Stimulated activated CD4-positive, alpha-beta T cell treated with anti-CD3 and anti-CD28 coated beads, TNF-alpha, amount 100 ng/mL, for 48 hours (primary cell): ENCODE data around the gene UNKL.

Experiments used
- DNase-seq, 3 donors: peaks; one replicate each; pipeline ENCODE4 v3.0.0-alpha.2; 2020; ENCODE audit warnings: low read depth in 3 of 3

UNKL gene

GRCh38 chr16:1375741-1376410, 38.6 kb downstream of the UNKL start:
- DNase-seq, result no peak

DNA sequence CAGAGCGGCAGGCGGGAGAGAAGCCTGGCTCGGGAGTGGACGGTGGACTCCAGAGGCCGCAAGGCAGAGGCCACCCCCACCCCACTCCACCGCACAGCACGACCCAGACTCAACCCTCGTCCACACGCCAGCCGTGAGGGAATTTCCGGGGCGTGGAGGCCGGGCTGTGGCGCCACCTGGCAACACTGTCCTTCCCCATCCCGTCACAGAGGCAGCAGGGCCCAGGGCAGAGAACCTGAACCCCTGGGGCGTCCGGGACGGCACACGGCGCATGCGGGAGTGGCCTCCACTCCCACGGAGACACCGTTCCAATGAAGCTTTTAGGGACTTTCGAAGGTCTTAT, 39.2 kb downstream of the UNKL start:
- no peak for DNase-seq

- no peak for DNase-seq
These were observed 39.8 kb downstream of the UNKL start for GRCh38 chr16:1374418-1375297.

GRCh38 chr16:1372292-1372950, 42.1 kb downstream of the UNKL start:
- DNase-seq, result no peak

DNA sequence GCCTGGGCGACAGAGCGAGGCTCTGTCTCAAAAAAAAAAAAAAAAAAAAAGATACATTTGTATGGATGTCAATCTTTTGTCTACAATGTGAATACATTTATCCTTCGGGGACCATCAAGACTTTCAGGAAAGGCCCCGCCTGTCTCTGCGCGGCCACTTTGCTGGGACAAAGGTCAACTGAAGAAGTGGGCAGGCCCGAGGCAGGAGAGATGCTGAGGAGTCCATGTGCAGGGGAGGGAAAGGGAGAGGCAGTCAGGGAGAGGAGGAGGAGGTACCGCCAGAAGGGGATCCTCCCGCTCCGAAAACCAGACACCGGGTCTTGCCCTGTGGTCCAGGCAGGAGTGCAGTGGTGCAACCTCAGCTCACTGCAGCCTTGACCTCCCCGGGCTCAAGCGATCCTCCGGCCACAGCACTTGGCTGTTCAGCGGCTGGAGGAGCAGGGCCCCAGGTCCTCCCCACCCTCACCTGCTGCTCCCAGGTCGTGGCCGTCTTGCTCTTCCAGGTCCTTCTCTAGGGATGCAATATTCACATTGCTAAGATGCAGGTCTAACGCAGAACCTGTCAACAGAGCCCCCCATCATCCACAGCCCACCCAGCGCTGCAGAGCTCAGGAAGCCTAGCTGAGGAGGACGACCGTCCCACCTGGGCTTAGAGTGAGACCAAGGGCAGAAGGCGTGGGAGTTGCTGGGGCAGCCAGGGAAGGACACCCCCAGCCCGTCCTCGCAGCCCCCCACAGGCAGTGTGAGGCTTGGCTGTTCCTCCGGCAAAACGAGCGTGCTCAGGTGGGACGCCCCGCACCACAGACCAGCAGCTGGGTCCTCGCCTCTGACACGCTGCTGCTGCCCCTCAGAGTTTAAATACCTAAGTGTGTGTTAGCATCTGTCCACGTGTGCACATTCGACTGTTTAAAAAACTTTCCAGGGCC, 43.2 kb downstream of the UNKL start:
- DNase-seq, result no peak

- no peak for DNase-seq
These were observed 46.9 kb downstream of the UNKL start for GRCh38 chr16:1367486-1368174.

DNA sequence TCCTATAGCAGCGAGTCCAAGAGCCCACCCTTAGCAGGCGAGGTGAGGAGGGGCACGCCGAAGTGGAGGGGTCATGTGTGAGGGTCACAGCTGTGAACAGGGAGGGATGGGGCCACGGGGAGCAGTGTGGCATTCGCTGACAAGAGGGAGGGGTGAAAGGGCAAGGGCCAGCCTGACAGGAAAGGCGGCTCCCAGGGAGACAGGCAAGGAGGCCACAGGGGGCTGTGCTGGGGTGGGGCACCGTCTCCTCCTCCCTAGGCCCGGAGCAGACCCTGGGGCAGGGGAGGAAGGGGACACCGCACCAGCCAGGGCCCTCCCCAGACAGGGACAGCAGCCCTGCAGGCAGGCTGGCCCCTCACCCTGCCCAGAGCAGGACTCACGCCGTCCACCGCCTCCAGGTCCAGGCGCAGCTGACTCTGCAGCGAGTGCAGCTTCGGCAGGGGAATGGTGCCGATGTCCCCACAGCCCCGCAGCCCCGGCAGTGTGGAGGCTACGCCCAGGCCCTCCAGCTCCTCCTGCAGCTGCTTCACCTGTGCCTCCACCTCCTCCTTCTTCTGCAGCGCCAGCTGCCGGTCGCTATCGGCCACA, 47.7 kb downstream of the UNKL start:
- DNase-seq, result no peak

DNA sequence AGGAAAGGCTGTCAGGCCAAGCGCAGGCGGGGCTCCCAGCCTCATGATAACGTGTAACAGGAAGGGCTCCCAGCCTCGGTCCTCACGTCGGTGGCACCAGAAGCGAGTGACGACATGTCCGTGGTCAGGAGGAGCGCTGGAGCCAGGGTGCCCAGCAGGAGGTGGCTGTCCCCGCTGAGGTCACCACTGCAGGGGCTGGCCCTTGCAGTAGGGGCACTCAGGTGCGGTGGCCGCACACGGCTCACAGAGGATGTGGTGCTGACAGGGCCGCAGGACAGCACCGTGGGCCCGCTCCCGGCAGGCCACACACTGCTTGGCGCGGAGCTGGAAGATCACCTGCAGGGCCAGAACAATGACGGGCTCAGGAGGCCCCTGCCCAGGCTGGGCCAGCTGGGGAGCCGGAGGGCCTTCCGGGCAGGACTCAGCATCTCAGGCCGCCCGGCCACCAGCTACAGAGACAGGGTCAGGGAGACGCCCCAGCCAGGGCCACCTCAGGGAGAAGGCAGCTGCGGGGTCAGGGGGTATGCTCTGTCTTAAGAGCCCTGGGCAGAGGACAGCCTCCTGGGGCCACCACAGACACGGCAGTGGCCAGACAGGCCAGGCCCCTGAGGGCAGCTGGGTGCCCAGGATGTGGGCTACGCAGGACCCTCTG, 48.3 kb downstream of the UNKL start:
- DNase-seq, result no peak

DNA sequence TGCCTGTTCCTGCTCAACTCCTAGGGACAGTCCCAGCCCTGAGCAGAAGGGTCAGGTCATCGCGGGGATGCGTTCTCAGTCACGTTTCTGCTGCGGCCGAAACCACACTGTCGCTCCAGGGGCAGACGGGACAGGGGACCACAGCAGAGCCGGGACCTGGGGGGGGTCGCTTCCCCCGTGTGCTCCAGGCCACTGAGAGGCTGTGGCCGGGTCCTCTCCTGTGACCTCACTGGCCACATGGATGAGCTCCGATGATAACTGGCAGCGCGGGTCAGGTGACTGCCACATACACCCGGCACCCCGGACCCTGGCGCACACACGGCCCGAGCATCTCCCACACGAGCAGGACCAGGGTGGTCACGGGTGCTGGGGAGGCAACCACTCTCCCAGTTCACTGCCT, 50.0 kb downstream of the UNKL start:
- no peak for DNase-seq

DNA sequence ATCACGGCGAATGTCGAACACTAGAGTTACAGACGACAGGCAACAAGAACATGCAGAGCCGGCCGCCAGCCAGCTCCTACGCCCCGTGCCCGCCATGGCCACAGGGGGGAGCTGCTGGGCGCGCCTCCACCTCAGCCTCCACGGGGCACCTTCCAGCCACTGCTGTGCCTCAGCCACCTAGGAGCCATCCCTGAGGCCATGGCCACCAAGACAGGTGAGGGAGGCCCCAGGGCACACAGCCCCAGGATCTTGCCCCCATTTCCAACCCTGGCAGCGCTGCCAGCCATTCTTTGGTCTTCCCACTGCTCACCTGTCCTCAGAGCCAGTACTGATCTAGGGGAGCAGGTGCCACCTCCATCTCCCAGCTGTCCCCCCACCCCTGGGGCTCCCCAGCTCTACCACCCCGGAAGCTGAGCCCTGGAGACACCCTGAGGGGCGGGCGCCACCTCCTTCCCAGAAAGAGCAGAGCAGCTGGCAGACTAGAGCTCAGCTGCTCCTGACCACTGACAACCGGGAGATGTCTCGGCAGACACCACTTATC, 50.9 kb downstream of the UNKL start:
- peak; percentile 46 to 70 (median 52) for DNase-seq

DNA sequence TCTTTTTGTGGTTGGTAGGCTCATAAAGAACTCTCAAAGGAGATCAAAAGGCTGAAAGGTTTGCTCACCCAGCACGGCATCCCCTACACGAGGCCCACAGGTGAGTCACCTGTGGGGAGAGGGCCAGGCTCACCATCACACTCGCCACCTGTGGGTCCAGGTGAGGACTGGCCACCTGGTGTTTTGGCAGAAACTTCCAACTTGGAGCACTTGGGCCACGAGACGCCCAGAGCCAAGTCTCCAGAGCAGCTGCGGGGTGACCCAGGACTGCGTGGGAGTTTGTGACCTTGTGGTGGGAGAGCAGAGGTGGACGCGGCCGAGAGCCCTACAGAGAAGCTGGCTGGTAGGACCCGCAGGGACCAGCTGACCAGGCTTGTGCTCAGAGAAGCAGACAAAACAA, 51.7 kb downstream of the UNKL start:
- DNase-seq, result no peak

GRCh38 chr16:1361685-1362360, 52.7 kb downstream of the UNKL start:
- DNase-seq, result no peak

DNA sequence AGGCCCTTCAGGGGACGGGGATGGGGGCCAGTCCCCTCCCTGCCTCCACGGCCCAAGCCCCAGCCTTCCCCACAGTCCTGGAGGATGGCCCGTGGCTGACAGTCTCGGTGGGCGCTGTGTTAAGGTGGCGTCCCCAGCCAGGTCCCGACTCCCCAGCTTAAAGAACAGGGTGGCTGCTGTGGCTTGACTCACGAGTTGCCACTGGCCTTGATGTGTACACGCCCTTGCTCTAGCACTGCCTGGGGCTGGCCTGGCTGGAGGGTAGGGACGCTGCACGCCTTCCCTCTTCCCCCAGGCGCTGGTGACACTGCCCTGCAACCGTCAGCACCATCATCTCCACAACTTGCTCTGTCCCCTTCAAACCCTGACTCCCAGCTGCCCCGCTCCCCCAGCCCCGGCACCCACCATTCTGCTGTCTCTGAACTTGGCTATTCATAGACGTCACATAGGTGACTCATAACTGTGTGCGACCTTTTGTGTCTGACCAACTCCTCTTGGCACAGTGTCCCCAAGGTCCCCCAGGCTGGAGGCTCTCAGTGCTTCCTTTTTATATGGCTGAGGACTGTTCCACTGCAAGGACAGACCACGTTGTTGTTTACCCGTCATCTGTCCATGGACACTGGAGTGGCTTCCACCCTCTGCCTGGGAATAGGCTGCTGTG, 56.5 kb downstream of the UNKL start:
- DNase-seq, result no peak

- no peak for DNase-seq
These were observed 58.2 kb downstream of the UNKL start for GRCh38 chr16:1356061-1356900.

DNA sequence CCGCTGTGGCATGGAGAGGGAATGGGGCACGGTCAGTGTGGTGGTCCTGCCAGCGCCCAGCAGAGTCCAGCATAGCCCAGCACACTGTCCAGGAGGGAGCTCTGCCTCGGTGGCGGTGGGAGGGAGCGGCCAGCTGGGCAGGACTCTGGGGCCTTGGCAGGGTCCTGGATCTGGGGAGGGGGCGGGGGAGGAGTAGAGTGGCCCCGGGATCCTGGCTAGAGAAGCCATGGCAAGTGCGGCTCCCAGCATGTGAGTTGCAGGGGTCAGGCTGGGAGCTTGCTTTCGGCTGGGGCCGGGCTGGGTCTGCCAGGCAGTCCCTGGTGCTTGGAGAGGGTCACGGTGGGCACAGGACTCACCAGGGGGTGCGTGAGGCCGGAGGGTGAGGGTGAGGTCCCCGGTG, 58.9 kb downstream of the UNKL start:
- DNase-seq, result no peak

GRCh38 chr16:1354815-1355540, 59.5 kb downstream of the UNKL start:
- DNase-seq, result no peak
